GM19099 (cell line): ENCODE data around the gene PCED1A.

Source experiments
- POLR2A ChIP-seq: IDR thresholded peaks from 3 replicates; pipeline ENCODE4 v1.6.1; 2011; ENCODE audit warnings: low read depth; ENCODE audit not compliant: insufficient read length; ENCODE audit errors: extremely low read depth

PCED1A gene

GRCh38 chr20:2872459-2873009 is 32.1 kb upstream of the PCED1A start:
- no peak for TF ChIP-seq POLR2A

GRCh38 chr20:2871661-2872458 is 31.4 kb upstream of the PCED1A start:
- no peak for TF ChIP-seq POLR2A

- no peak for TF ChIP-seq POLR2A
Observed at GRCh38 chr20:2871111-2871465, 30.6 kb upstream of the PCED1A start.

- no peak for TF ChIP-seq POLR2A
Observed at GRCh38 chr20:2869381-2869780, 28.9 kb upstream of the PCED1A start.

GRCh38 chr20:2867081-2867864 is 26.8 kb upstream of the PCED1A start:
- no peak for TF ChIP-seq POLR2A

GRCh38 chr20:2866236-2866635 is 25.8 kb upstream of the PCED1A start:
- TF ChIP-seq POLR2A = no peak

- TF ChIP-seq POLR2A = no peak
Observed at GRCh38 chr20:2865630-2866029, 25.2 kb upstream of the PCED1A start.

GRCh38 chr20:2865101-2865500 is 24.6 kb upstream of the PCED1A start:
- TF ChIP-seq POLR2A = no peak

- TF ChIP-seq POLR2A = no peak
Observed at GRCh38 chr20:2864626-2865025, 24.2 kb upstream of the PCED1A start.

GRCh38 chr20:2859330-2860121 is 19.1 kb upstream of the PCED1A start:
- no peak for TF ChIP-seq POLR2A

GRCh38 chr20:2858591-2858990 is 18.1 kb upstream of the PCED1A start:
- no peak for TF ChIP-seq POLR2A

- no peak for TF ChIP-seq POLR2A
Observed at GRCh38 chr20:2851086-2851485, 10.6 kb upstream of the PCED1A start.

- TF ChIP-seq POLR2A = no peak
Observed at GRCh38 chr20:2849529-2849928, 9.1 kb upstream of the PCED1A start.

GRCh38 chr20:2847802-2848201 is 7.3 kb upstream of the PCED1A start:
- no peak for TF ChIP-seq POLR2A

GRCh38 chr20:2846698-2847097 is 6.2 kb upstream of the PCED1A start:
- TF ChIP-seq POLR2A = no peak
